HG03175 (cell line): ENCODE results near the gene HSPA1B.
"Not testable (repeated sequence)": the region's sequence is repeated elsewhere in the genome, so short reads cannot be mapped to it uniquely, and the experiment has no call there.

Experiments
- ATAC-seq: cut with Tn5 transposase; IDR thresholded peaks from one replicate; pipeline ENCODE4 v1.9.1; 2021; ENCODE audit warnings: mild to moderate bottlenecking, moderate library complexity; ENCODE audit not compliant: unreplicated experiment

HSPA1B gene

GRCh38 chr6:31827286-31828079 lies at the start of gene HSPA1B:
TSS of gene HSPA1B (plus strand) at chr6:31827738. CDS start at chr6:31827951, 213 bp downstream.
- peak; percentile 74 for ATAC-seq

GRCh38 chr6:31778193-31778592 lies 49.3 kb upstream of the HSPA1B start:
- no peak for ATAC-seq

- no peak for ATAC-seq
These were observed 48.3 kb upstream of the HSPA1B start for GRCh38 chr6:31778999-31779885.

GRCh38 chr6:31779908-31780307 lies 47.6 kb upstream of the HSPA1B start:
- ATAC-seq: no peak

GRCh38 chr6:31780507-31781243 lies 46.9 kb upstream of the HSPA1B start:
- no peak for ATAC-seq

GRCh38 chr6:31781244-31782125 lies 46.1 kb upstream of the HSPA1B start:
- ATAC-seq: no peak

- ATAC-seq: no peak
These were observed 45.2 kb upstream of the HSPA1B start for GRCh38 chr6:31782126-31782855.

- no peak for ATAC-seq
These were observed 43.2 kb upstream of the HSPA1B start for GRCh38 chr6:31784098-31784925.

- ATAC-seq: no peak
These were observed 42.1 kb upstream of the HSPA1B start for GRCh38 chr6:31785475-31785874.

GRCh38 chr6:31791324-31792089 lies 36.0 kb upstream of the HSPA1B start:
- no peak for ATAC-seq

- no peak for ATAC-seq
These were observed 35.5 kb upstream of the HSPA1B start for GRCh38 chr6:31792090-31792374.

- ATAC-seq: no peak
These were observed 34.8 kb upstream of the HSPA1B start for GRCh38 chr6:31792761-31793171.

- ATAC-seq: not testable (repeated sequence)
These were observed 33.7 kb upstream of the HSPA1B start for GRCh38 chr6:31793927-31794245.

GRCh38 chr6:31794294-31794865 lies 33.2 kb upstream of the HSPA1B start:
- ATAC-seq: no peak

- ATAC-seq: no peak
These were observed 32.5 kb upstream of the HSPA1B start for GRCh38 chr6:31794866-31795615.

- ATAC-seq: peak; percentile 76
These were observed 31.8 kb upstream of the HSPA1B start, which contains the start of gene VARS1 for GRCh38 chr6:31795616-31796298. TSS of gene VARS1 (minus strand) at chr6:31795752. CDS start at chr6:31795217, 535 bp downstream.

GRCh38 chr6:31796993-31797385 lies 30.5 kb upstream of the HSPA1B start:
- no peak for ATAC-seq
